HT1080 (cell line): ENCODE measurements around the gene PYROXD2. TPM values are rescaled to one million over a fixed set of nuclear protein-coding genes. Genes with fewer than 3 reads are reported as not detected.

Source experiments
- DNase-seq: peaks from one replicate; pipeline ENCODE4 v3.0.0-alpha.2; 2015; ENCODE audit warnings: low read depth
- total RNA-seq: library from RNA; depleted of rRNA; stranded (reverse); fragments of >200 nt; shearing (Covaris generic); gene quantifications from 2 replicates; pipeline ENCODE4 v1.2.3, GENCODE V29; 2014

PYROXD2 gene
- total RNA-seq, 1 experiment from 2014 or later: 3.8 TPM

DNA sequence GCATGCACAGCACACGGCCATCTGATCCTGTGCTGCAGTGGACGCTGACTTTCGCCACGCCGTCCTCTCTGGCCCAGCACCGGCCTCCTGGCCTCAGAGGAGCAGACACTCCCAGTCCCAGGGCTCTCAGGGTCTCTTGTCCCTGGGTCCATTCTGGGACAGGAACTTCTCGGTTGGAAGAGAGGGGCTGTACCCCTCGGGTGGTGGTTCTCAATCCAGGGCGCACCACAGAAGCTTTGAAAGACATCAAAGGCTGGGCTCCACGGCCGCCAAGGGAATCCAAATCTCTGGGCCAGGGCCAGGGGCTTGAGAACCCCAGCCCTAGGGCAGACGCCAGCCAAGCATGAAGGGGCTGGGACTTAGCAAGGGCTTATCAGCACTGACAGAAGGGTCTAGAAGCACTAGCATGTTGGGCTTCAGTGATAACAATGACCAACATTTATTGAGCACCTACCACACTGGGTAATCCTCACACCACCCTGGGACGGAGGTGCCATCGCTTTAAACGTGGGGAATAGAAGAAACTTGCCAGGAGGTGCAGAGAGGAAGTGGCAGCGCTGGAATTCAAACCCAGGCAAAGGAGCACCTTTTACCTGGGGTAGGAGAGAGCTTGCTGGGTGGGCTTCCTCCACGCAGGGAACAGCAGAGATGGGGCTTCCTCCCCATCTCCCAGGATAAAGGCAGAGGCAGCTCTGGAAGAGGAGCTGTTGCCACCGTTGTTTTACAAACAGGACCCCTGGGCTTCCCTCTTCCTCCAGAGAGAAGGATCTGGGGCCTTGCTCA is 1.8 kb upstream of the PYROXD2 start:
- no peak for DNase-seq

- DNase-seq: no peak
These were observed 743 bp upstream of the PYROXD2 start for GRCh38 chr10:98415731-98416119.

DNA sequence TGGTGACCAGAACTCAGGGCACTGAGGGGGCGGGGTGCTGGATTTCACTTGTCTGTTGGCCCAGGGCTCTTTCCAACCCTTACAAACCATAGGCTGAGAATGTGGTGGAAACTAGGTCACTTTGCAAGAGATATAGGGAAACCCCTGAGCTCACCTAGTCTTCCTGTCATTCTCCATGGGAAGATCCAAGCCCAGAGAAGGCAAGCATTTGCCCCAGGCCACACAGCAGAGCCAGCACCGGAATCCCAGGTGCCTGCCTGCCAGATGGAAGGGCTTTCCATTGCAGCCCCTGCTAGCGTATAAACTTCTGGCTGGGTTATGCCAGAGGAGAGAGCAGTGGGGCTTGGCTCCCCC is 427 bp downstream of the PYROXD2 start:
- no peak for DNase-seq

GRCh38 chr10:98411768-98412167 is 3.2 kb downstream of the PYROXD2 start:
- DNase-seq: no peak

- no peak for DNase-seq
These were observed 3.8 kb downstream of the PYROXD2 start for GRCh38 chr10:98411166-98411565.

DNA sequence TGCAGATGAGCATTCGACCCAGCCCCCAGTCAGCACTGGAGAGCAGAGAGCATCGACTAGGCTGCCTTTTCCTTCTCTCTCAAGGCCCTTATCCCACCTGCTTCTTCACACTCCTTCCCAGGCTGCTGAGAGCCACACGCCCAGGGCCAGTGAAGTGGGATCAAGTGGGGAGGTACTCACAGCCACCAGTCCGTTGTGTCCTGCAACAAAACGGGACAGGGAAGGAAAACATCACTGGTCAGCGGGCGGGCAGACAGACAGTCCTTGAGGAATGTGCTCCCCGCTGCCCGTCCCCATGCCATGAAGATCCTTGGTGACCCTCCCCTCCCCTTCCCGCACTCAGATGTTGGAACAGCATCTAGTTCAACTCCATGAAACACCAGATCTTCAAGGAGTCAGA is 4.2 kb downstream of the PYROXD2 start:
- no peak for DNase-seq

GRCh38 chr10:98410135-98410743 is 4.7 kb downstream of the PYROXD2 start:
- no peak for DNase-seq

DNA sequence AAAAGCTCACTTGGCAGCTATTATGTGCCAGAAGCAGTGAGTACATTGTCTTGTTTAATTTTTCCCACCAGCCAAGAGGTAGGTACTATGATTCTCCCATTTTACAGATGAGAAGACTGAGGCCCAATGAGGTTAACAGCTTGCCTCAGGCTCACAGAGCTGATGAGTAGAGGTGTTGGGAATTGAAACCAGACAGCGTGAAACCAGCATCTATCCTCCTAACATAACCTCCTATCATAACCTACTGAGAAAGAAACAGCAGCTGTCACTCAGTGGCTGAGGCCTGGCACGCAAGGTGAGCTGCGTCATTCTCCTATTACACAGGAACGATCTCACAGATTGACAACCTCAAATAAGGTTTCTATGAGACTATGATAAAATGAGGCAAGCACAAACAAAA is 6.2 kb downstream of the PYROXD2 start:
- no peak for DNase-seq

DNA sequence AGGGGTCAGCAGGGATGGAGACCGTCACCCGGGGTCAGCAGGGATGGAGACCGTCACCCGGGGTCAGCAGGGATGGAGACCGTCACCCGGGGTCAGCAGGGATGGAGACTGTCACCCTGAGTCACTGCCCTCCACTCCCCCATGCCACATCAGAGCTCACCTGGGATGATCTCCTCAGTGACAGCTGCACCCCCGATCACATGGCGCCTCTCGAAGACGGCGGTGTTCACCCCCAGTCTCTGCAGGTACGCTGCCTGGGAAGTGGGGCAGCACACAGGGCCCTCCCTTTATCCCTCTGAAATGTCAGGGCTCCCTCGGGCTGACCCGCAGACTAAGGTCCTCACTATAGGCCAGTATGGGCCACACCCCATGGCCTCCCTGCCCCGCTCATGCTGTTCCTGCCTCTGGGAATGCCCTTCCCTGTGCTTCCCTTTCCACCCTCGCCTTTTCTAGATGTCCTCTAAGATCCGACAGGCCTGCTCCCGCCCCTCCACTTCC is 7.2 kb downstream of the PYROXD2 start:
- no peak for DNase-seq

DNA sequence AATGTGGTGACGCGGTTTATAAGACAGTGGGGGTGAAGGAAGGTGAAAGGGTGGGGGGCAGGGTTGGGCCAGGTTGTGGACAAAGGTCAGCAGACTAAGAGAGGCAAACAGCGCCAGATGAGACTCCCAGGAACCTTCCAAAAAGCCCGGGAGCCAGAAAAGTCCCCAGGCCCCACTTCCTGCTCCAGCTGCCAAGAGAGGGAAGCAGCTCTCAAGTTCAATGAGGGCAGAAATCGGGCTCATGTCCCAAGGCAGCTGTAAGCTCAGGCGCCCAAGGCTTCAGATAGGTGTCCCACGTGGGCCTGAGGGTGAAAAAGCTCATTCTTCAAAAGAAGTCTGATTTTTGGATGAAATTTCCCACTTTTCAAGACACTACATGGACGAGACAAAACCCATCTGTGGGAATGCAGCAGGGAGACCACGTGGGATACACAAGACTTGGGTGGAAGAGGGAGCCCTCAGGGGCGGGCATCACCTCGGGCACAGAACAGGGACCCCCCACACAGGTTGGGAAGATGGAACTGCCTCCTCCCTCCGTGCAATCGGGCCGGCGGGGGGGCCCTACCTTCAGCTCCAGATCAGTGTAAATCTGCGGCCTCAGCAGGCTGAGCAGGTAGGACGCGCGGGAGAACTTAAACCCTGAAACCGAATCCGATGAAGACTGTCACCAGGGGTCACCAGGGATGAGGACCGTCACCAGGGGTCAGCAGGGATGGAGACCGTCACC is 7.8 kb downstream of the PYROXD2 start:
- DNase-seq: no peak

- no peak for DNase-seq
These were observed 9.6 kb downstream of the PYROXD2 start for GRCh38 chr10:98405422-98405821.

- peak; percentile 47 for DNase-seq
These were observed 10.2 kb downstream of the PYROXD2 start for GRCh38 chr10:98404571-98405359.

DNA sequence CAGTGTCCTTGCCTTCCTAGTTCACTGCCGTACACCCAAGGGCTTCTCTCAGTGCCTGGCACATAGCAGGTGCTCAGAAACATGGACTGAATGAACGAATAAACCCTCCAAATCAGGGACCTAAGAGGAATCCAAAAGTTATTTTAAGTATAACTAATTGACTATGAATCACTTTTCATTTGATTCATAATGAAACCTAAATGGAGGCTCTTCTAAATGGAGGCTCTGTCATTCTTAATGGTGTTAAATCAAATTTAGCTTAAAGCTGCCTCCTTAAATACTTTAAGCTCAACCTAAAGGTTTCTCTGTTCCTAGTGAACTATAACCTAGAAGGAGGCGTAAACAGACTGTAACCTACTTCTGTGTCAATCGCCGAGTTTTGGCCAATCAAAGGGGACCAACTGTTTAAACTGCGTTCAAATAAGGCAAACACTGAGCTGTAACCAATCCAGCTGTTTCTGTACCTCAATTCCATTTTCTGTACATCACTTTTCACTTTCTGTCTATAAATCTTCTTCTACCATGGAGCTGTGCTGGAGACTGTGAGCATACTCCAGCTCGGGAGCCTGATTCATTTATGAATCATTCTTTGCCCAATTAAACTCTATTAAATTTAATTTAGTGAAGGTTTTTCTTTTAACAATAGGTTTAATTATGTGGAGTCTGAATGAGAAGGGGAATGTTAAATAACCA is 11.0 kb downstream of the PYROXD2 start:
- peak; percentile 40 for DNase-seq

- DNase-seq: no peak
These were observed 11.9 kb downstream of the PYROXD2 start for GRCh38 chr10:98402931-98403718.

GRCh38 chr10:98402478-98402877 is 12.5 kb downstream of the PYROXD2 start:
- no peak for DNase-seq

GRCh38 chr10:98400482-98400881 is 14.5 kb downstream of the PYROXD2 start:
- DNase-seq: no peak

DNA sequence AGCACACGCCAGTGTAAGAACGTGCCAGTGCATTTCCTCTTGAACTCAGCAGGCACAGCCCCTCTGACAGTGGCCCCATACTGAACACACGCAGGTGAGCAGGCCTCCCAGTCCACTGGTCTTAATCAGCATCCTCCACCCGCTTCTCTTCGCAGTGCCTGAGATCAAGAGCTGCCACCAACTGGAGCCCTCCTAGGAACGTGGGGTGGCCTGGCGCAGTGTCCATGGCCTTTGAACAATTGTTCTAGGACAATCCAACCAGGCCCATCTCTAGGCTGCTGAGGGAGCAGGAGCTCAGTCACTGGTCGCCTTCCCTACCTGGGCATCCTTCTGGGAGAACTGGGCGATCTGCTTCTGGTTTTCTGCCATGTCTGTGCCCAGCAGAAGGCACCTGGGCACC is 15.2 kb downstream of the PYROXD2 start:
- no peak for DNase-seq

GRCh38 chr10:98397089-98397600 is 17.8 kb downstream of the PYROXD2 start:
- no peak for DNase-seq

DNA sequence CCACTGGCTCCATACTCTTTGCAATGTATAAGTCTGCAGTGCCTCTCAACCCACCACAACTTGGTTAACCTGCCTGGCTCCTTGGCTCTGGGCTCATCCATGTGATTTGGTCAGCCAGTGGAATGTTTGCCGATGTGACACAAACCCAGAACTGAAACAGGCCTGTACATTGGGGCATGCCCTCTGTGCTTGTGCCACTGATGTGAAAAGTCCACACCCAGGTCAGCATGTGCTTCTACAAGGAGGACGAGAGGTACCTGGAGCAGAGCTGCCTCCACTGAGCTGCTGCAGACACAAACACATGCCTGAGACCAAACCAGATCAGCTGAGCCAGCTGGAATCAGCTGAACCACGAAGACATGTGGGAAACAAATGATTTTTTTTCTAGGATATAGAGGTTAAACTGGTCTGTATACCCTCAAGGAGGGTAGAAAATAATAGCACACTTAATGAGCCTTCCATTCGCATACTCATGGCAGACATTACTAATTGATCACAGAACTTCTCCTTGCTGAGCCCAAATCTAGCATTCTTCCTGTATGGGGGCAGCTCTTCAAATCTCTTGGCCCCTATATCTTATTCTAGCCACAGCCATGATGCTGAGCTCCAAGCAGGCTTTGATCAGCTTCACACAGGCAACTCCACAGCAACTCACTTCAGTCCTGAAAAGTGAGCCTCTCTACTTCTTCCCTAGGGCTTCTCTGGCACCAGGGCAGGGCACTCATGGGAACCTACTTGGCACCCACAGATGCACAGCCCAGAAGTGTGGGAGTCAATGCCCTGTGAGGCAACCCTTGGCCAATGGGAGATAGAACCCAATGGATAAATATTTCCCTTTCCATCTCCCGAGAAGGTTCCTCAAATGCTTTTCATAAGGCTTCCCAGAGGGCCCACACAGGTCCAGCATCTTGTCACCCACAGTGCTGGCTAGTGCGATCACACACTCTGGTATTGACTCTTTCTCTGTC is 18.6 kb downstream of the PYROXD2 start:
- DNase-seq: no peak
